Stimulated activated CD8-positive, alpha-beta memory T cell treated with anti-CD3 and anti-CD28 coated beads, Interleukin-15, amount 100 ng/mL, for 24 hours (primary cell): ENCODE measurements around the gene MET.
"Not testable (repeated sequence)": the region's sequence is repeated elsewhere in the genome, so short reads cannot be mapped to it uniquely, and the experiment has no call there.

Source experiments
- DNase-seq: peaks from one replicate; pipeline ENCODE4 v3.0.0-alpha.2; 2020; ENCODE audit warnings: low read depth

Gene MET

DNA sequence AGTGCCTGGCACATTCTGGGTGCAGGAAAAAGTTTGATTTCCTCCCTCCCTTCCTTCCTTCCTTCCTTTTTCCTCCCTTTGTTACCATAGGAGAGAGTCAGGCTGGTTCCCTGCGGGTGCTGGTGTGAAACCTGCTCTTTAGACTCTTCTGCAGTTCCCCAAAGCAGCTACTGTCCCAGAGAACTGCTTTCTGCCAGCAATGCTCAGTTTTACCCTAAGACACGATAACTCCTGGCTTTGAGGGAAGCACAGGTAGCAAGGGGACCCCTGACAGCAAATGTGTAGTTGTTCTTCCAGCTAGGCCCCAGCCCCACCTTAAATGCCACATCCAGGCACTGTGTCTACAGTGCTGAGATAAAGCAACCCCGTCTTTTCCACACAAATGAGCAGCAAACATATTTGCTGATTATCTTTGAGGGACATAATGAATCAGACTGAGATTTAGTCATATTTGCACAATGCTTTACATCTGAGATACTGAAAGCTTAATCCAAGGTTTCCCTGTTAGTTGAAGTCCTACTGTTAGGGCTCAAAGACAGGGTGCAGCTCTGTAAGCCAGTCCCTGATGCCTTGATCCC, 55.5 kb downstream of the MET start:
- DNase-seq: no peak

DNA sequence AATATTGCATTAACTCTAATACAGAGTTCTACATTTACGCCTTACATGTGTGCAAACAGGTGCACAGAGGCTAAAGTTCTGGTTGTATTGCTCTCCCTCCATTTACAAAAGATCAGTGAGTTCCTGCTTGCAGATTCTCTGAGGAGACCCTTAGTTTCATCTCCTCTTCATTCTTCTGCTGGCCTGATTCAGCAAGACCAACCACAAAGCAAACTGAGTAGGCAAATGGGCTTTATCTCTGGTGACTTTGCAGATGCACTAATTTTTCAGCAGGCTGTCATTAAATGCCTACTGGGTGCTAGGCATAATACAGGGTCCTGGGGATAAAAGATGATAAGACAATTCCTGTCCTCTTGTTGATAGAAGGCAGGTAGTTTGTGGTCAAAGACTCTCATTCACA, 56.4 kb downstream of the MET start:
- no peak for DNase-seq

DNA sequence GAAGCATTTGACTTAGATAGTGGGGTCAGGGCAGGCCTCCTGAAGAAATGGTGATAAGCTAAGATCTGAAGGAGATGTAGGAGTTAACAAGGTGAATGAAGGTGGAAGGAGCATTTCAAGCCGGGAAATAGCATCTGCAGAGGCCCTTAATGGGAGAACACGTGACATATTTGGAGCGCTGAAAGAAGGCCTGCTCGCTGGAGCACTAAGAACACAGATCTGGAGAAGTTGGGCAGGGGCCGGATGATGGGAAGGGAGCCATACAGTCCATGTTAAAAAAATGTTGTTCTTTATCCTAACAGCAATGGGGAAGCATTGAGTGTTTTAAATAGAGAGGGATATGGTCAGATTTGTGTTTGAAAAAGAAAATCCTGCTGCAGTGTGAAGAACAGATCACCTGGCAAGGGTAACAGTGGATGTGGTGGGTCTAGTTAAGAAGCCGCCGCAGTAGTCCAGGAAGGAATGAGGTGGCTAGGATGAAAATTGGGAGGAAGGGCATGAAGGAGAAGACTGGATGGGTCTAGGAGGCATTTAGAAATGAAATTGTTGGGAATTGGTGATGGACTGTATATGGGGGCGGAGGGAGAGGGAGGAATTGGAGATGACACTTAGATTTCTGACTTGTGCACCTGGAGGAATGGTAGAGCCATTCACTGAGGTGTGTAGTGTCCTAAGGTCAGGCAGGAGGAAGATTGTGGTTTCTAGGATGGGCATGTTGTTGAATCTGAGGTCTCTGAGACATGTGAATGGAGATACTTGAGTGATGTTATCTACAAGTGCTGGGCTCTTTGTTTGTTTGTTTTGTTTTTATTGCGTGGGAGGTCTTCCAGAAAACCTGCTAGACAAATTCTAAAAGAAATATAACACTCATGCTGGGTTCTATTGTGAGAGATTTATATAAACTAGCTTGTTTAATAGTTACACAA, 58.4 kb downstream of the MET start:
- DNase-seq: no peak

DNA sequence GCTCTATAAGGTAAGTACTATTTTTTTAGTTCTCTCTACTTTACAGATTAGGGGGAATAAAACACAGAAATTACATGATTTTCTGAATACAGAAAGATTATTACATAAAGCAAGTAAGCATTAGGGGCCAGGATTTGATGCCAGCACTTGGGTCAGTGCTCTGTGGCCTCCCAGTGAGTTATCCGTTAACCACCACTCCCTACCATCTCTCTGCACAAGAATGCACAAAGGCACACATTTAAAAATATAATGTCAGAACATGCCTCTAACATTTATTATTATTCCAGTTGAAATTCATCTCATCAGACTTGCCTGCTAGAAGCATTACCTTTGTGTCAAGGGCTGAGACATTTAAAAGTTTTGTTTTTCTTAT, 59.0 kb downstream of the MET start:
- DNase-seq: no peak

DNA sequence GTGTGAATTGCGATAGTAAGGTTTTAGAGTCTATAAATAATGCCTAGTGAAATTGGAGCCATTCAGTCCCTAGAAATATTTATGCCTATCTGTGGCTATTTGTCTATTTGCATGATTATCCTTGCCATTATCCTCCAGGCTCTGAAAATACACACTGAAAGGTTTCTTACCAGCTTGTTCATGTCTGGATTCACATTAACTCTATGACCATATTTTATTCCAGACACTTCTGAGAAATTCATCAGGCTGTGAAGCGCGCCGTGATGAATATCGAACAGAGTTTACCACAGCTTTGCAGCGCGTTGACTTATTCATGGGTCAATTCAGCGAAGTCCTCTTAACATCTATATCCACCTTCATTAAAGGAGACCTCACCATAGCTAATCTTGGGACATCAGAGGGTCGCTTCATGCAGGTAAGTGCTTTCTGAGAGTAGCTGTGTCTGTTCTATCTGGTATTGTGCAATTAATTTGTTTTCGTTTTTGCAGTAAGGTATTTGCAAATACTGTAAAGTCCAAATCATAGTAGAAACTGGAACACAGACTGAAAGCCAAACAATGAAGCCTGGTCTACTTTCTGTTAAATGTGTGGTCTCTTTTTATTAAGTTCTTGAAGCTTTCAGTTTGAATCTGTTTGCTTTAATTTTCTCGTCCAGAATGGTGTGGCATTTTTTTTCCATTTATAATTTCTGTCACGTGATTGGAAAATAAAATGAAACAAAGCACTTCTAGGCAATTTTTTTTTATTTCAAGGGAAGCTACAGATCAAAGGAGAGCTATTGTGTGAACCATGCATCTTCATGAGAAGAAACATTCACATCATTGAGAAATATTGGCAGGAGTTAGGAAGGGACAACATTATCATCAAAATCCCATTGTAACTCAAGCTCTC, 59.7 kb downstream of the MET start:
- no peak for DNase-seq

DNA sequence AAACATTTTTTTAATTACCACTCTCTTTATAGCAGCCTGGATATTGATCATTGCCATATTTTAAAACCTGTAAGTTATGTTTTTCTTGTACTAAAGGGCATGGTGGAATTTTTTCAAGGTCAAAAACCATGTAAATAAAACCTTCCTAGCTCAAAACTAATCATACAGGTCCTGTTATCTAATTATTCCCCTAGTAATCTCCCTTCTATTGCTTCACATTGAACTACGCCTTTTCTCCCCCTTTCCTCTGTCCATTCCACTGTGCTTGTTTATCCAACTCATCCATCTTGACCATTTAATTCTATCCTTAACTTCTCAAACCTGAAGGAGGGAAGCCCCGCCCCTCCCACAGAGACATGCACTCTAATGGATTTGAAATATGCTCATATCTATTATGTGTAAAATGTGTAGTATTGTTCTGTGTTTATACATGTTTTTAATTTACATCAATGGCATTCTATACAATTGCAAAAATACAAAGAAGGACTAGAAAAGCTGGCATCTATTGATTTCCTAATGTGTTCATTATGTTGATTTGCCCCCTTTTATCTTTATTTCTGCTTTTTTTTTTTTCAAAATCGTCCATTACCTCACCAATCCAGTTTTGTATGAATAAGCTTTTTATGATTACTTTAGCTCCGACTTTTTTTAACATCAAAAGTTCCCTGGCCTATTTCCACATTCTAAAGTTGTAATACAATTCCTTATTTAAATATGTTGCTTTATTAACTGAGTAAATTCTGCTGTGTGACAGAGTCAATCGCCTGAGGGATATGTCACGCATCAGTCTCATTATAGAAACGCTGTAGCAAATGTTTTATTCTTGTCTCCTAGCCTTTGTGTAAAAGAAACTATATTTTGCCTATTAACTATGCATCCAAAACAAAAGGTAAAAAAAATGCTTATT, 61.0 kb downstream of the MET start:
- DNase-seq: no peak

DNA sequence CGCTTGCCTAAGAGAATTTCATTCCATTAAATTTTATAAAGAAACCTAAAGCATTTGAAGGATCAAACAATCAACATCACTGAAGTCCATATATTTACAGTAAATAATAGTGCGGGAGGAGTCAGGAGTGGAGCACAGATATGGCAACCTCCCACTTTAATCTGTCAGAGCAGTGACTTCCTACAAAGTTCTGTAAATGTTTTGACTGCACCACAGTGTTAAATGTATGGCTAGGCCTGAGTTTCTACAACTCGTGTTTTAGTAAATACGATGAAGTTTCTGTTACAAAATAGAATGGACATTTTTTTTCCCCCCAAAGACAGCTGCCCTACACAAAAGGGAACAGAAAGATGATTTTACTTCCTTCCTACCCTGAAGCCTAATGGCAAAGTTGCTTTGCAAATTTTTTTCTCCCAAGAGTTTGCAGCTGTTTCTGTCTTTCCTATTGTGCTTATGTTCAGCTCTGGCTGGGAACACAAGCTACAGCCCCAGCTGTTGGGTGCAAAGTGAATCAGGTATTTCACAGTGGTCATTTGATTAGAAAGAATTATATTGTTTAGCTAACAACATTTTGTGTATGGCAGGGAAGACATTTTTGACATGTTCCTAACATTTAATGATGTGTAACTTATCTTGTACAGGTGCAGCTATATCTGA, 62.1 kb downstream of the MET start:
- DNase-seq: no peak

DNA sequence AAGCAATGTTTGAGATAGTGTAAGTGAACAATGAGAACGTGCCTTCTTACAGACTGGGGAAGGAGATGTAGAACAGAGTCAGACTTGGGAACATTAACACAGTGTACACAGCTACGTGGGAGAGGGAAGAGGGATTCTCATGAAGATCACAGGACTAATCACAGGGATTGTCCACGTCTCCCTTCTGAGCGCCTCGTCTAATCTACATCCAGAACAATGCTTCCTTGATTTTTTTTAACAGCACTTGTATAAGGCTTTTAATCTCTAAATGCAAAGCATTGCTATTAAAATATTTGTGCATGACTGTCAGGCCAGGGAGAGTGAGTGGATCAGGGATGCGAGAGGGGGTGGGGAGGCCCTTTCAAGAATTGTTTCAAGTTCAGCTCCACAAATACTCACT, 62.7 kb downstream of the MET start:
- DNase-seq: no peak

DNA sequence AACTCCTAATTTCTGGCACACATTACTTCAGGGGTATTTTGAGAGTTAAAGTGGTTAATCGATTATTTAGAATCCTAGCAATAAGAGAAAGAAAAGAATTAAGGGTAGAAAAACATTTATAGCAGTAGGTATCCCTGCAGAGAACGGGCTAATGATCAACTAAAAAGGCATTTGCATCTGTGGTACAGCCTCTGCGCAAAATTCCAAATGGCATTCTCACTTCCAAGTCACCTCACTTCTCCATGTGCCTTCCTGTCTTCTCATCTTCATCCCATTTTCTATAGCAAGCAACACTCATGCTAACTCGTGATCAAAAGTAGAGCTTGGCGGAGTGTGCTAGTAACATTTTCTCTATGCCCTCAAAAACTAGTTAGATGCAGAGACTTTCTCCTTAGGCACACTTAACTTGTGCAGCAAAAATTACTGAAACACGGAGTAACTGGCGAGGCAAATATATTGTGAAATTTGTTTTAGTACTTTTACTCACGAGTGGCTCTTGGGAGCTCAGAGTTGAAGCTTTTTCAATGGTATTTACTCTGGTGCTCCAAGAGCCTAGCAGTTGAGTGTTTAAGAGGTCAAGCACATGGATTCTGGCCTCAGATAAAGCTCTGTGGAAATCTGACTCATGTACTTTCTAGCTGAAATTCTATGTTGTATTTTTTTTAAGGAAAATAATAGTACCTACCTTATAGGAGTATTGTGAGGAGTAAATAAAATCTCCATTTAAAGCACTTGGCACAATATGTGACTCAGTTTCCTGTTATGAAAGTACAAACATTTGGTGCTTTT, 65.1 kb downstream of the MET start:
- DNase-seq: no peak

DNA sequence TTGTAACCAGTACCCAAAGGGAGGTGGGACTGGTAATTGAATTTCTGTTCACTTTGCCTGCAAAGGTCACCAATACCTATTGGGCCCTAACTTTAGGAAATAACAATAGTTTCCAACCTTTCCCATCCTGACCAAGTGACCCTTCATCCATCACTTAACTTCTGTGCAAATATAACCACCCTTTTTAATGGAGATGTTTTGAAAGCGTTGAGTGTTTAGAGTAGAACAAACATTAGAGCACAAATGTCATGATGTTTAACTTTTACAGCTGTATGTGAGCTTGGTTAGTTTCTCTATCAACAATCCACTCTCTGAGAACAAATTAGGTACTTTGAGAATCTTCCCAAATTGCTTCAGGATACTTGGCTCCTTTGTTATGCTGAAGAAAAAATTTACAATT, 66.4 kb downstream of the MET start:
- DNase-seq: no peak

DNA sequence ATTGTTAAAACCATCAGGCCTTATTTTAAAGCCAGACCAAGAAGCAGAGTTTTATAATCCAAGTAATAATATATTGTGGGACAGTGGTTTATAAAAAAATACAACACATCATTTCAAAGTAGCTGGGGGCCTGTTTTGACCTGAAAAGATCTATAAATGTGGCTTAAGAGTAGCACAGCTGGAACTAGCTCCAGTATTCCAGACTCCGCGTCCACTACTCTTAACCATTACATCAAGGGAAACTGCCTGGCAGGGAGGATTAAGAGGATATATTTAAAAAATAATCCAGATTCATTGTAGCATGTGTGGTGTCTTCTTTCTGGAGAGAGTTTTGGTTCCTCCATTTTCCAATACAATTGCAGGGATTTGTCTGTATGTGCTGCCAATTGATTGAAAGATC, 67.3 kb downstream of the MET start:
- no peak for DNase-seq

DNA sequence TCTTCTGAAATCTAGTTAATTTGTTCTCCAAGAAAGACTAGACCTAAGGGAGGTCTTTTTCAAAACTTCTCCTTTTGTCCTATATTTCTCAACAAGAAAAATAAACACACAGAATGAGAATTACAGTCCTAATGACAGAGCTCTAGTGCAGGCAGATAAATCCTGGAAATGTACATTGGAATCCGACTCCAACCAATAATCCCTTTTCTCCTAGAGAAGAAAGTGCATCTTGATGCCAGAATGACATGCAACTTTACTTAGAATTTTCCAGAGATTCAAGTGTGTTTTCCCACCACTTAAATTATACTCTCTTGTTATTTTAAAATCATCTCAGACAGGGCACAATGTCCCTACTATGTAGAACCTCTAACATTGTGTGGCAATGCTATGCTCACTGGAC, 68.2 kb downstream of the MET start:
- DNase-seq: no peak

DNA sequence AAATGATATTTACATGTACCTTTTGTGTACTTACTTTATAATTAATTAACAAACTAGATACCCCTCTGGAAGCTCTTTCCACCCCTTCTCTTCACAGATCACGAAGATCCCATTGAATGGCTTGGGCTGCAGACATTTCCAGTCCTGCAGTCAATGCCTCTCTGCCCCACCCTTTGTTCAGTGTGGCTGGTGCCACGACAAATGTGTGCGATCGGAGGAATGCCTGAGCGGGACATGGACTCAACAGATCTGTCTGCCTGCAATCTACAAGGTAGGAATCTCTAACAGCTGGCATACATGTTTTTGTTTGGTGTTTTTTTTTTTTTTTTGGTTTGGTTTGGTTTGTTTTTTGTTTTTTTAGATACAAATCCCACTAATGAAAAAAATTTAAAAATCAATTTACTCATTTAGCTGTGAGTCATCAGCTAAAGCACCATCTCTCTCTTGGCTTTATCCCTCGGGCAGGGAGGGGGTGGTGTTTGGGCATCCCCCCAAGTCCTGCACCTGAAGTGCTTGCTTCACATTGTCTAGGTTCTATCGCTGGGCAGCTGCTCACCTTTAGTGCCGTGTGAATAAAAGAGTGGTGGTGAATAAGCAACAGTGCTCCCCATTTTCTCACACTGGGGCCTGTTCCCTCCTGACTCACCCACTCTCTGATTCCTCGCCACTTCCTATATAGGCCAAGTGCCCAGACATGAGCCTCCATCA, 68.9 kb downstream of the MET start:
- no peak for DNase-seq

DNA sequence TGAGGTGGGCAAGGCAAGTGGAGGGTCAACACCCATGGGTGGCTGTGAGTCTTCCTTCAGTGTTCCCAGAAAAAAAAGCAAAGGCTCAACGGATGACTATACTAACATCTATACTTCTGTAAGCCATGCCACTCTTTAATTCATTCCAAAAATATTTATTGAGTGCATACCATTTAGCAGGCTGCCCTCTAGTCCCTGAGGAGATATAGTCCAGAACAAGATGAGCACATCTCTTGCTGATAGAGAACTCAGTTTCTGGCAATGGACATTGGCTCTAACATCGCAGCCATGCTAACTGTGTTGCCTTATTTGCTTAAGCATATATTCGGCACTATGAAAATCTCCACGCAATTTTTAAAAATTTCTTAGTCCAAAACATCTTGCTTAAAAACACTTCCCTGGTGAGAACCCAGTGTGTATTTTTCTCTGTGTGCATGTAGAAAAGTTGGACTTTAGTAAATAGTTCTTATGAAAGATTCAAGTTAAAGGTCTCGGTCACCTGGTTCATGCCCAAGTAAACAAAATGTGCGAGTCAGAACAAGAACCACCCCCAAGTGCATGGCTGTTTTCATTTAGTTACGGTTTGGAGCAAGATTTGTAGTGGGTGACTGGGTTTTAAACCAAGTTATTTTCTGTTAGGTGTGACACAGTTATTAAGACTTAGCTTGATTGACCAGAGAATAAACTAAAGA, 69.8 kb downstream of the MET start:
- DNase-seq: no peak

DNA sequence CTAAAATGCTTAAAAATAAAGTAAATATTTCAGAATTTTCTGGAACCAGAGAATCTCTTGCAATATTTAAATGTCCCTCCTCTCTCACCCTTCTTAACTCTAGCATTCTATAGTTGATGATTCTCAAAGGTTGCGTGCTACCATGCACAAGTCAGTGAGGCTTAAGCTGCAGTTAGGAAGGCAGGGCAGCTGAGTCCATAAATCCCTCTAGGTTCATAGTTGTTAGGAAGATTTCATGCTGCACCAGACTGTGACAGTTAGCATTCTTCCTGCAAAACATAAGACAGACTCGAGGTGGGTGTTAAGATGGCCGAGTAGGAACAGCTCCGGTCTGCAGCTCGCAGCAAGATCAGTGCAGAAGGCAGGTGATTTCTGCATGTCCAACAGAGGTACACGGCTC, 70.6 kb downstream of the MET start:
- no peak for DNase-seq

DNA sequence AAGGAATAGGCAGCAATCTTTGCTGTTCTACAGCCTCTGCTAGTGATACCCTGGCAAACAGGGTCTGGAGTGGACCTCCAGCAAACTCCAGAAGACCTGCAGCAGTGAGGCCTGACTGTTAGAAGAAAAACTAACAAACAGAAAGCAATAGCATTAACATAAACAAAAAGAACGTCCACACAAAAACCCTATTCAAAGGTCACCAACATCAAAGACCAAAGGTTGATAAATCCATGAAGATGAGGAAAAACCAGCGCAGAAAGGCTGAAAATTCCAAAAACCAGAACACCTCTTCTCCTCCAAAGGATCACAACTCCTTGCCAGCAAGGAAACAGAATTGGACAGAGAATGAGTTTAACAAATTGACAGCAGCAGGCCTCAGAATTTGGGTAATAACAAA, 71.8 kb downstream of the MET start:
- DNase-seq: not testable (repeated sequence)

DNA sequence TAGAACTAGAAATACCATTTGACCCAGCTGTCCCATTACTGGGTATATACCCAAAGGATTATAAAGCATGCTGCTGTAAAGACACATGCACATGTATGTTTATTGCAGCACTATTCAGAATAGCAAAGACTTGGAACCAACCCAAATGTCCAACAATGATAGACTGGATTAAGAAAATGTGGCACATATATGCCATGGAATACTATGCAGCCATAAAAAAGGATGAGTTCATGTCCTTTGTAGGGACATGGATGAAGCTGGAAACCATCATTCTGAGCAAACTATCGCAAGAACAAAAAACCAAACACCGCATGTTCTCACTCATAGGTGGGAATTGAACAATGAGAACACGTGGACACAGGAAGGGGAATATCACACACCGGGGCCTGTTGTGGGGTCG, 74.4 kb downstream of the MET start:
- not testable (repeated sequence) for DNase-seq

DNA sequence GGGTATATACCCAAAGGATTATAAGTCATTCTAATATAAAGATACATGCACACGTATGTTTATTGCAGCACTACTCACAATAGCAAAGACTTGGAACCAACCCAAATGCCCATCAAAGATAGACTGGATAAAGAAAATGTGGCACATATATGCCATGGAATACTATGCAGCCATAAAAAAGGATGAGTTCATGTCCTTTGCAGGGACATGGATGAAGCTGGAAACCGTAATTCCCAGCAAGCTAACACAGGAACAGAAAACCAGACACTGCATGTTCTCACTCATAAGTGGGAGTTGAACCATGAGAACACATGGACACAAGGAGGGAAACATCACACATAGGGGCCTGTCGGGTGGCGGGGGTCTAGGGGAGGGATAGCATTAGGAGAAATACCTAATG, 79.1 kb downstream of the MET start:
- not testable (repeated sequence) for DNase-seq
